GM23338 (cell line): ENCODE results near the gene SEC14L6. TPM values are rescaled to one million over a fixed set of nuclear protein-coding genes. Genes with fewer than 3 reads are reported as not detected.

Experiments
- ATAC-seq: fragments of 200-7000 bp; cut with Tn5 transposase; 3 replicates; pipeline ENCODE4 v1.9.1; 2020
- DNase-seq: peaks from one replicate; pipeline ENCODE4 v3.0.0-alpha.2; 2015; ENCODE audit warnings: low spot score
- H2AFZ ChIP-seq: fragments of 200-600 bp; sonication (generic); 2 replicates; pipeline ENCODE4 v1.8.0; 2016; ENCODE audit warnings: antibody characterized with exemption, mild to moderate bottlenecking, moderate library complexity
- H3F3A ChIP-seq: fragments of 200-600 bp; sonication (generic); replicated peaks from 2 replicates; pipeline ENCODE4 v1.8.0; 2017; ENCODE audit warnings: antibody characterized with exemption, mixed run types, low read depth
- H3K27ac ChIP-seq: fragments of 200-600 bp; sonication (generic); 2 replicates; pipeline ENCODE4 v1.6.1; 2016; ENCODE audit warnings: low read depth
- H3K27me3 ChIP-seq: fragments of 200-600 bp; sonication (generic); 2 replicates; pipeline ENCODE4 v1.8.0; 2016; ENCODE audit warnings: mild to moderate bottlenecking, mixed run types, moderate library complexity; ENCODE audit not compliant: insufficient read depth
- H3K36me3 ChIP-seq: fragments of 200-600 bp; sonication (generic); 2 replicates; pipeline ENCODE4 v1.8.0; 2016; ENCODE audit warnings: mild to moderate bottlenecking; ENCODE audit not compliant: insufficient read depth
- H3K4me1 ChIP-seq: fragments of 200-600 bp; sonication (generic); 2 replicates; pipeline ENCODE4 v1.8.0; 2016; ENCODE audit warnings: mild to moderate bottlenecking, moderate library complexity; ENCODE audit not compliant: insufficient read depth
- H3K4me2 ChIP-seq: fragments of 200-600 bp; sonication (generic); 2 replicates; pipeline ENCODE4 v1.7.1; 2017; ENCODE audit warnings: mixed run types
- H3K4me3 ChIP-seq: fragments of 200-600 bp; sonication (generic); 2 replicates; pipeline ENCODE4 v1.6.1; 2016; ENCODE audit warnings: mixed run types
- H3K79me2 ChIP-seq: fragments of 200-600 bp; sonication (generic); replicated peaks from 2 replicates; pipeline ENCODE4 v1.8.0; 2017; ENCODE audit warnings: mild to moderate bottlenecking; ENCODE audit not compliant: insufficient read depth
- H3K9me2 ChIP-seq: fragments of 200-600 bp; sonication (generic); 2 replicates; pipeline ENCODE4 v1.8.0; 2017; ENCODE audit not compliant: insufficient read depth
- H4K20me1 ChIP-seq: fragments of 200-600 bp; sonication (generic); replicated peaks from 2 replicates; pipeline ENCODE4 v1.8.0; 2017; ENCODE audit warnings: mild to moderate bottlenecking; ENCODE audit not compliant: insufficient read depth
- H3K27ac Mint-ChIP-seq: 2 replicates; pipeline ENCODE4 v1.8.0; 2020; ENCODE audit warnings: inconsistent platforms, mild to moderate bottlenecking, moderate library complexity, mixed read lengths
- H3K27me3 Mint-ChIP-seq: 3 replicates; pipeline ENCODE4 v1.8.0; 2022; ENCODE audit warnings: low read depth, mild to moderate bottlenecking, moderate library complexity, mixed read lengths, inconsistent platforms; ENCODE audit not compliant: insufficient read depth, poor library complexity
- H3K36me3 Mint-ChIP-seq: 3 replicates; pipeline ENCODE4 v1.8.0; 2021; ENCODE audit warnings: low read depth, mild to moderate bottlenecking, inconsistent platforms, moderate library complexity, mixed read lengths
- H3K4me1 Mint-ChIP-seq: 3 replicates; pipeline ENCODE4 v1.8.0; 2020; ENCODE audit warnings: mild to moderate bottlenecking, inconsistent platforms, mixed read lengths
- H3K4me3 Mint-ChIP-seq: 3 replicates; pipeline ENCODE4 v1.8.0; 2021; ENCODE audit warnings: moderate library complexity, mild to moderate bottlenecking, inconsistent platforms, mixed read lengths
- H3K9me3 Mint-ChIP-seq: 3 replicates; pipeline ENCODE4 v1.8.0; 2020; ENCODE audit warnings: moderate library complexity, mild to moderate bottlenecking, inconsistent platforms, mixed read lengths
- ETS1 ChIP-seq: IDR thresholded peaks from 2 replicates; pipeline ENCODE4 v1.6.1; 2016; ENCODE audit warnings: antibody characterized with exemption
- EZH2 ChIP-seq: fragments of 200-600 bp; sonication (generic); IDR thresholded peaks from one replicate; pipeline ENCODE4 v1.8.0; 2017; ENCODE audit warnings: antibody characterized with exemption, mild to moderate bottlenecking, low read depth; ENCODE audit not compliant: unreplicated experiment
- EZH2phosphoT487 ChIP-seq: fragments of 200-600 bp; sonication (generic); IDR thresholded peaks from one replicate; pipeline ENCODE4 v1.8.1; 2018; ENCODE audit warnings: antibody characterized with exemption; ENCODE audit not compliant: unreplicated experiment
- JUNB ChIP-seq: IDR thresholded peaks from one replicate; pipeline ENCODE4 v1.6.1; 2016; ENCODE audit warnings: antibody characterized with exemption; ENCODE audit not compliant: unreplicated experiment
- NANOG ChIP-seq: IDR thresholded peaks from 2 replicates; pipeline ENCODE4 v1.6.1; 2016; ENCODE audit warnings: antibody characterized with exemption, borderline replicate concordance
- POLR2AphosphoS5 ChIP-seq: IDR thresholded peaks from 2 replicates; pipeline ENCODE4 v1.6.1; 2016; ENCODE audit warnings: antibody characterized with exemption, low read depth
- REST ChIP-seq: IDR thresholded peaks from one replicate; pipeline ENCODE4 v1.6.1; 2018; ENCODE audit warnings: antibody characterized with exemption; ENCODE audit not compliant: unreplicated experiment
- ZNF114 ChIP-seq: fragments of 250-450 bp; sonication (Bioruptor Pico); IDR thresholded peaks from 2 replicates; pipeline ENCODE4 v1.5.0; 2020; ENCODE audit warnings: mild to moderate bottlenecking, moderate library complexity
- ZNF462 ChIP-seq: fragments of 250-450 bp; sonication (Bioruptor Pico); IDR thresholded peaks from 2 replicates; pipeline ENCODE4 v1.5.0; 2020; ENCODE audit warnings: mild to moderate bottlenecking, moderate library complexity
- polyA plus RNA-seq: library from polyadenylated mRNA; unstranded; fragments of >200 nt; fragmentation: Nextera tagmentation; extraction: Ambion mirVana; gene quantifications from 2 replicates; pipeline ENCODE4 v1.2.1, GENCODE V29; 2016
- total RNA-seq: library from RNA; depleted of rRNA; stranded (reverse); fragments of >200 nt; shearing (Covaris generic); gene quantifications from 2 replicates; pipeline ENCODE4 v1.2.3, GENCODE V29; 2014

The SEC14L6 gene
- total and polyA plus RNA-seq, 2 experiments from 2014 or later: 0.84 to 2.1 TPM

GRCh38 chr22:30481711-30482110 lies 64.8 kb downstream of the SEC14L6 start:
- H3K36me3 Mint-ChIP-seq: no peaks in the 10 kb centered on the region
- Histone ChIP-seq H3K79me2 (no peaks in the 10 kb centered on the region), H2AFZ (no peak overlapping the region), H3K27me3 (no peaks in the 10 kb centered on the region), H3K4me3 (no peak overlapping the region), H3K36me3 (no peaks in the 10 kb centered on the region), H4K20me1 (no peaks in the 10 kb centered on the region), H3F3A (no peaks in the 10 kb centered on the region), H3K4me2 (no peak overlapping the region), H3K27ac (no peak overlapping the region), H3K9me2 (no peaks in the 10 kb centered on the region), H3K4me1 (no peaks in the 10 kb centered on the region)
- DNase-seq: no peak
- H3K4me3 Mint-ChIP-seq: no peak overlapping the region
- TF ChIP-seq ZNF462: no peak
- TF ChIP-seq ZNF114 (CRISPR knock-in tag): no peak
- TF ChIP-seq EZH2phosphoT487: no peak
- TF ChIP-seq NANOG: no peak
- no peak for TF ChIP-seq EZH2
- TF ChIP-seq ETS1: no peak
- no peak for TF ChIP-seq JUNB
- no peak for TF ChIP-seq REST
- no peak for TF ChIP-seq POLR2AphosphoS5
- H3K27ac Mint-ChIP-seq: no peak overlapping the region
- no peaks in the 10 kb centered on the region; the same call in 2 of the 3 replicates for H3K9me3 Mint-ChIP-seq
- ATAC-seq: no peak
- H3K27me3 Mint-ChIP-seq: peaks cover 3% of the 10 kb centered on the region
- peaks cover 4% of the 10 kb centered on the region; the same call in 1 of the 3 replicates for H3K4me1 Mint-ChIP-seq
